GM18873 (cell line): Measurements from ENCODE around the gene FBXO34.
"Not testable (repeated sequence)": the region's sequence is repeated elsewhere in the genome, so short reads cannot be mapped to it uniquely, and the experiment has no call there.

ENCODE experiments used
- ATAC-seq: cut with Tn5 transposase; IDR thresholded peaks from one replicate; pipeline ENCODE4 v1.9.1; 2021; ENCODE audit warnings: mild to moderate bottlenecking, moderate library complexity, moderate number of reproducible peaks; ENCODE audit not compliant: unreplicated experiment, low FRiP score

FBXO34 gene

GRCh38 chr14:55340482-55340881 lies 69.3 kb downstream of the FBXO34 start:
- ATAC-seq: no peak

GRCh38 chr14:55341781-55342180 lies 70.6 kb downstream of the FBXO34 start:
- no peak for ATAC-seq

- ATAC-seq: not testable (repeated sequence)
These were observed 73.5 kb downstream of the FBXO34 start for GRCh38 chr14:55344582-55345163.

- no peak for ATAC-seq
These were observed 75.8 kb downstream of the FBXO34 start for GRCh38 chr14:55347040-55347439.

GRCh38 chr14:55347748-55348147 lies 76.5 kb downstream of the FBXO34 start:
- ATAC-seq: no peak

GRCh38 chr14:55348766-55349453 lies 77.7 kb downstream of the FBXO34 start:
- no peak for ATAC-seq

- no peak for ATAC-seq
These were observed 78.3 kb downstream of the FBXO34 start for GRCh38 chr14:55349565-55349964.

- no peak for ATAC-seq
These were observed 79.2 kb downstream of the FBXO34 start for GRCh38 chr14:55350461-55350860.

- no peak for ATAC-seq
These were observed 79.9 kb downstream of the FBXO34 start for GRCh38 chr14:55351111-55351510.

- no peak for ATAC-seq
These were observed 81.0 kb downstream of the FBXO34 start for GRCh38 chr14:55352201-55352600.

GRCh38 chr14:55353686-55354467 lies 82.7 kb downstream of the FBXO34 start:
- no peak for ATAC-seq

GRCh38 chr14:55354500-55354899 lies 83.3 kb downstream of the FBXO34 start:
- no peak for ATAC-seq

GRCh38 chr14:55355922-55356321 lies 84.7 kb downstream of the FBXO34 start:
- no peak for ATAC-seq

- ATAC-seq: no peak
These were observed 85.7 kb downstream of the FBXO34 start for GRCh38 chr14:55356913-55357312.

- no peak for ATAC-seq
These were observed 88.1 kb downstream of the FBXO34 start for GRCh38 chr14:55359307-55359706.

GRCh38 chr14:55361190-55361589 lies 90.0 kb downstream of the FBXO34 start:
- ATAC-seq: no peak

- ATAC-seq: no peak
These were observed 95.0 kb downstream of the FBXO34 start for GRCh38 chr14:55366271-55366670.

GRCh38 chr14:55370883-55371455 lies 99.7 kb downstream of the FBXO34 start:
- no peak for ATAC-seq

GRCh38 chr14:55372423-55372822 lies 101.2 kb downstream of the FBXO34 start:
- no peak for ATAC-seq

GRCh38 chr14:55372825-55373224 lies 101.6 kb downstream of the FBXO34 start:
- no peak for ATAC-seq
